ENCODE results near the gene LYST. TPM values are rescaled to one million over a fixed set of nuclear protein-coding genes. Genes with fewer than 3 reads are reported as not detected.
"Not testable (repeated sequence)": the region's sequence is repeated elsewhere in the genome, so short reads cannot be mapped to it uniquely, and the experiment has no call there.

LYST gene, protein sequence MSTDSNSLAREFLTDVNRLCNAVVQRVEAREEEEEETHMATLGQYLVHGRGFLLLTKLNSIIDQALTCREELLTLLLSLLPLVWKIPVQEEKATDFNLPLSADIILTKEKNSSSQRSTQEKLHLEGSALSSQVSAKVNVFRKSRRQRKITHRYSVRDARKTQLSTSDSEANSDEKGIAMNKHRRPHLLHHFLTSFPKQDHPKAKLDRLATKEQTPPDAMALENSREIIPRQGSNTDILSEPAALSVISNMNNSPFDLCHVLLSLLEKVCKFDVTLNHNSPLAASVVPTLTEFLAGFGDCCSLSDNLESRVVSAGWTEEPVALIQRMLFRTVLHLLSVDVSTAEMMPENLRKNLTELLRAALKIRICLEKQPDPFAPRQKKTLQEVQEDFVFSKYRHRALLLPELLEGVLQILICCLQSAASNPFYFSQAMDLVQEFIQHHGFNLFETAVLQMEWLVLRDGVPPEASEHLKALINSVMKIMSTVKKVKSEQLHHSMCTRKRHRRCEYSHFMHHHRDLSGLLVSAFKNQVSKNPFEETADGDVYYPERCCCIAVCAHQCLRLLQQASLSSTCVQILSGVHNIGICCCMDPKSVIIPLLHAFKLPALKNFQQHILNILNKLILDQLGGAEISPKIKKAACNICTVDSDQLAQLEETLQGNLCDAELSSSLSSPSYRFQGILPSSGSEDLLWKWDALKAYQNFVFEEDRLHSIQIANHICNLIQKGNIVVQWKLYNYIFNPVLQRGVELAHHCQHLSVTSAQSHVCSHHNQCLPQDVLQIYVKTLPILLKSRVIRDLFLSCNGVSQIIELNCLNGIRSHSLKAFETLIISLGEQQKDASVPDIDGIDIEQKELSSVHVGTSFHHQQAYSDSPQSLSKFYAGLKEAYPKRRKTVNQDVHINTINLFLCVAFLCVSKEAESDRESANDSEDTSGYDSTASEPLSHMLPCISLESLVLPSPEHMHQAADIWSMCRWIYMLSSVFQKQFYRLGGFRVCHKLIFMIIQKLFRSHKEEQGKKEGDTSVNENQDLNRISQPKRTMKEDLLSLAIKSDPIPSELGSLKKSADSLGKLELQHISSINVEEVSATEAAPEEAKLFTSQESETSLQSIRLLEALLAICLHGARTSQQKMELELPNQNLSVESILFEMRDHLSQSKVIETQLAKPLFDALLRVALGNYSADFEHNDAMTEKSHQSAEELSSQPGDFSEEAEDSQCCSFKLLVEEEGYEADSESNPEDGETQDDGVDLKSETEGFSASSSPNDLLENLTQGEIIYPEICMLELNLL (N-terminal part only)
- 10 to 100 TPM in 4 of 5 donors, 1 to 10 TPM in 1; 7.0 to 14.2 (median 12.0) TPM for polyA plus RNA-seq (ENCODE audit: insufficient read depth in 1 of 5, insufficient read length in 5 of 5, low replicate concordance in 1 of 5)
- long read RNA-seq, donor 1, partial matches to known transcripts = 0 of 1 reads
- long read RNA-seq, donor 1, other reads (novel, unspliced or antisense) = 0 of 1 reads
- long read RNA-seq, donor 2 = 0 reads
- long read RNA-seq, donor 3 = 0 reads
- long read RNA-seq, donor 4 = 0 reads
- long read RNA-seq, donor 5, partial matches to known transcripts = 5 of 5 reads
- long read RNA-seq, donor 5, other reads (novel, unspliced or antisense) = 0 of 5 reads
- long read RNA-seq, donor 6, partial matches to known transcripts = 0 of 1 reads
- long read RNA-seq, donor 6, other reads (novel, unspliced or antisense) = 0 of 1 reads
- long read RNA-seq, donor 7, partial matches to known transcripts = 9 of 9 reads
- long read RNA-seq, donor 7, other reads (novel, unspliced or antisense) = 0 of 9 reads
- long read RNA-seq, donor 8 = 0 reads

DNA sequence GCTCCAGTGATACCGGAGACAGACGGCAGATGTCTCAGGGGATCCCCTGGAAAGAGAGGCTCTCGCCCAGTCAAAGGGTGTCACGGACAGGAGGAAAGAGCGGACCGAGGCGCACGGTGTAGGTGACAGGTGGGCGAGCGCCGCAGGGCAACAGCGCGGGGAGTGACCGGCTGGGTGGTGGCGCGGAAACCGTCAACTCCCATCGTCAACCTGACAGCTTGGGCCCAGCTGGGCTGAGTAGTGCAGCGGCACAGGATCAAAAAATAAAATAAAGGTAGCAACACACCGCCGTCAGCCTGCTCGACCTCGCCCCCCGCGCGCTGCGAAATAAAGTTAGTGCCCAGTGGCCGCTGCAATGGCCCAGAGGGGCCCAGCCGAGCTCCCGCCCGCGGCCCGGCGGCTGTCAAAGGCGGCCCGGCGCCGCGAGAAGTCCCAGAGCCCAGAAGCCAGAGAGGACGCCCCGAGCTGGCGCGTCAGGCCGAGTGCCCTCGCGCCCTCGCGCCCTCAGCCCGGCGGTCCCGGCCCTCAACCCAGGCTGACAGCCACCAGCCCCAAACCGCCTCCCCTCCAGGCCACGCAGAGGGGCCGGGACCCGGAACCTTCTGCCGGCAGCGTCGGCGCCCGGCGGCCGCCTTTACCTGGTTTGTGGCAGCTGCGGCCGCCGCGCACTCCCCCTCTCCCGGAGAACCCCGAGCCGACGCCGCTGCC is at the start of gene LYST:
TSS of gene LYST (minus strand) at position 702 of the 708 bp plus-strand sequence. CDS start 36,489 bp downstream, outside the sequence.
- DNase-seq = peak; percentile 33 to 39

DNA sequence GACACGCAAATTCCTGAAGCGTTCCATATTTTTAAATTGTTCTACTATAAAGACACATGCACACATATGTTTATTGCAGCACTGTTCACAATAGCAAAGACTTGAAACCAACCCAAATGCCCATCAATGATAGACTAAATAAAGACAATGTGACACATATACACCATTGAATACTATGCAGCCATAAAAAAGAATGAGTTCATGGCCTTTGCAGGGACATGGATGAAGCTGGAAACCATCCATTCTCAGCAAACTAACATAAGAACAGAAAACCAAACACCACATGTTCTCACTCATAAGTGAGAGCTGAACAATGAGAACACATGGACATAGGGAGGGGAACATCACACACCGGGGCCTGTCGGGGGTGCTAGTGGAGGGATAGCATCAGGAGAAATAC is 48.8 kb upstream of the LYST start:
- DNase-seq = not testable (repeated sequence)

DNA sequence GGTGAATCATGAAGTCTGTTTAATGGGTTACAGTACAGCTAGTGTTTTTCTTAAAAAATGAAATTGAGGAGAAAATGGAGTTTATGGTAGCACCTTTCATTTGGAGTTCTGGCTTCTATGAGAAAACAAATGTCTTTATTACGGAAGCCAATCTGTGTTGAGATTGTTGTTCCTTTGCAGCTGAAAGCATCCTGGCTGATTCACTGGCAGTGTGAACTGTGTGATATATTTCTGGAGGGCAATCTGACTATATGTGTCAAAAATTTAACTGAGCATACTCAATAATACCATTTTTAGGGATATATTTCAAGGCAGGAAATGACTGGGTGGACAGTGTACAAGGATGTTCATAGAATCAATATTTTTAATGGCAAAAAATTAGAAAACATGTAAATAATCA is 46.6 kb upstream of the LYST start:
- DNase-seq = no peak

DNA sequence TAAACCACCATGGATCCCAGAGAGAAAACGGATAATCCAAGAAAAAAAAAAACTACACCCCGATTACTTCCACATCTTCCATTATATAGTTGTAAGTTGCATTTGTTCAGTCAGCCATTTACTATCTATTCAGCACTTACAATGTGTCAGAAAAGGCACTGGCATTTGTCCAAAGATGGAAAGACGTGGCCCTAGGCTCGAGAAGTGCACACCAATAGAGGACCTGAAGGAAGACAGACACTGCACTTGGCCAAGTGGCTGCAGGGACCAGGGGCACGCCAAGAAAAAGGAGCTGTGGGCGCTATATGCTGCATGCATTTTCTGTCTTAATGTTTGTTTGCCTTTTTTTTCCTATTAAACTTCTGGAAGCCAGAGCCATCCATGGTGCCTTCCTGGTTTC is 45.2 kb upstream of the LYST start:
- DNase-seq = no peak

DNA sequence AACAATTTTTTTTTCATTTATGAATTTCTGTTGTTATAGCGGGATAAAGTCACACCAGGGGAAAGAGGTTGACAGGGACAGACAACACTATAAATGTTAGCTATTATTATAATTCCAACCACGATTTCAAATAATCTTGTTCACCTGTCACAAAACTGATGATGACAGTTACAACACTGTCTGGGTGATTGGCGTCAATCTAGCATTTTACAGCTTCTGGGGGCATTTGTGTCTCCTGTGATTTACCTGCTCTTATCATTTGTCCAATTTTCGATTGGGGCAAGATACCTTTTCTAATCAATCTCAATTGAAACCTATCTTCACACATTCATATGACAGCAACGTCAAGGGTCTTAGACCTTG is 44.6 kb upstream of the LYST start:
- no peak for DNase-seq

DNA sequence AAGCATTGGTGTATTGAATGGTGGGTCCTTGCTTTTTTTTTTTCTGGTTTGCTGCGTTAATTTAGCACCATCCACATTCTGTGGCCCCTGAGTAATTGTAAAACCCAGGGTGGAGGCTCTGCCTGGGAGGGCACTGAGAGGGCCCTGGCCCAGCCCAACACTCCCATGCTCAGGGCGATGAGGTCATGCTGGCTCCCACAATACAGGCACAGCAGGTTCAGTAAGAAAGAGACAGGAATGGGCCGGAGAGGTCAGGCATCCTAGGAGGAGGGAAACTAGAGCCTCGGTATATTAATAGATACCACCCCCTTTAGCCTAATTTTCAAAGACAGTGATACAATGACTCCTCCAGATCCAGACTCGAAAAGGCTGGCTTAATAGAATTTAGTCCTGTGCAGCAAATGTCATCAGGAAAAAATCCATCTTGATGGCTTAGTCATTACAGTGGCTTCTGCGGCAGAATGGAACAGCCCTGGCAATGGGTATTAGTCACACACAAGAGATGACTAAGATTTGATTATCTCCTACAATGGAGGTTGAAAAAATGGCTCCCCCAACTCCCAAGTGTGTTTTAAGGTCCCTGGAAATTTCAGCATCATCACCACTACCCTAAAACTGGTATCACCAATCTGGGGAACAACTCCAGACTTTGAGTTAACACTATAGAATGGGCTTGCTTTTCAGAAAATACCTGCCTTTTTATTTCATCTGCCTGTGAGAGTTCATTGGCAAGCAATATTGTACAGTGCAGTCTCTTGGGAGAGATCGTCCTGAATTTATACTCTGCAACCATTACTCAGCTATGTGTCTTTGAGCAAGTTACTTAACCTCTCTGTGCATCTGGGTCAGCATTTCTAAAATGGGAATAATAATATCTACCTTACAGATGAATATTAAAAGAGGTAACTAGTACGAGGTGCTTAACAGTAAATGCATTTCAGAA is 43.9 kb upstream of the LYST start:
- no peak for DNase-seq

DNA sequence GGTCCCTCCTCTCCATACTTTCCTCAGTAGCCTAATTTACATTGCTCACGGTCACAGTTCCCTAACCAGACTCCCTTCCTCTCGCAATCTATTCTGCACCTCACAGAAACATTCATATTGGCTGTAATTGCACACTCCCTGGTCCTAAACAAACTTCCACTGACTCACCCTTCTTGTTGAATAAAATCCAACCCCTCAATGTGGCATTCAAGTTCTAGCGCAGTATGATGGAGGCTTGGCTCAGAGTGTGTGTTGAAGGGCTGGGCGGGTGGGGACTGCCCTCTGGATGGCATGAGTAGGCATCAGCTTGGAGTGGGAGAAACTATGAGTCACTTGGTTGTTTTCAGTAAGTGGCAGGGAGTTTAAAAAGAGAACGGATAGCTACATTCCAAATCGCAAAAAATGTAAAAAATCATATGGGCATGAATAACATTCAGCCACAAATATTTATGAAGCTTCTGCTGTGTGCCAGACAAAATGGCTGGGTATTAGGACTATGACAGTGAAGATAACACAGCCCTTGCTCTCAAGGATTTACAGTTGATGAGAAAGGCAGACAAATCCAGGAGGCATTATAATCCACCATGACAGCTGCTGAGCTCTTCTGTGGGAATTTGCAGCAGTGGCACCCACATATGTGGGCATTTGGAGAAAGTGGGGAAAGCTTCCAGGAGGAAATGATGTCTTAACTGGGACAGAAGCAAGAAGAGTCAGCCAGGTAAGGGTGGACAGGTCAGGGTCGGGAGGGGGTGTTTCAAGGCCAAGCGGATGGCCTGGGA is 42.2 kb upstream of the LYST start:
- no peak for DNase-seq

DNA sequence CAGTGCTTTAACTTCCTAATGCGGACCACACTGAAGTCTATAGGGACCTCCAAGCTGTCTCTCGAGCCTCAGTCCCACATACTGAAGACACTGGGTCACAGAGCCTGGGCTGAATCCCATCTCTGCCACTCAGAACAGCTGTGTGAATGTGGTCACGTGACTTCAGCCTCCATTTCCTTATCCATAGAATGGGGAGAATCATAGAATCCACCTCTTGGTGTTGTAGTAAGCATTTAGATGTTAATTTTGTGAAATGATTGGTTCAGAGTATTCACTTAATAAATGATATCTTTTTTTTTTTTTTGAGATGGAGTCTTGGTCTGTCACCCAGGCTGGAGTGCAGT is 41.2 kb upstream of the LYST start:
- DNase-seq = no peak

DNA sequence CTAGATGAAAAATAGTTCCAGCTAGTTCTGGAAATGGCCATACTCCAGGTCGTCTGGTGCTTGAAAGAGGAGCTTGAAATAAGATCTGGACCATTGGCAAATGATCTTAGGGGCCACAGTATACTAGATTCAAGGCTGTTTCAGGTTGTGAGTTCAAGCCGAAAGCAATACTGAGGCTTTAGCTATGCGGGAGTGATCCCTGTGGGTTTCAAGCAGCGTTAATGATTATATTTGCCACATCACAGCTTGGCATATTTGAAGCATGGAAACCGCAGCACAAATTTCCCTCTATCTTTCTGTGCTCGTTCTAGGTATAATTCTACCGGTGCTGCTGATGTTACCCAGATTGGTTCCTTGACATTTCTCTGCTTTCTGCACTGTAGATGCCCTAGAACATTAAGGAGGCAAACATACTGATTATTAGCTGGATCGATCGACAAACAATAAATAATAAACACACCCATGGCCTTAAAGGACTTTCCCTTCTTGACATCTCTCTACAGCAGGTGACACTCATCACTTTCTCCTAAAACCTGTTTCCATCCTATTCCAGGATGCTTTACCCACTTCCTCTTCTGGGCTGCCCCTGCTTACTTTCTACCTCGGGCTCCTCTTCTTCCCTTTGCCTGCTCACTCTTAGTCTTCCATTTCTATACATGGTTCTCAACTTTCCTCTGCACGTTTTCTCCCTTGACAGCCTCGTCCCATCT is 40.6 kb upstream of the LYST start:
- no peak for DNase-seq

DNA sequence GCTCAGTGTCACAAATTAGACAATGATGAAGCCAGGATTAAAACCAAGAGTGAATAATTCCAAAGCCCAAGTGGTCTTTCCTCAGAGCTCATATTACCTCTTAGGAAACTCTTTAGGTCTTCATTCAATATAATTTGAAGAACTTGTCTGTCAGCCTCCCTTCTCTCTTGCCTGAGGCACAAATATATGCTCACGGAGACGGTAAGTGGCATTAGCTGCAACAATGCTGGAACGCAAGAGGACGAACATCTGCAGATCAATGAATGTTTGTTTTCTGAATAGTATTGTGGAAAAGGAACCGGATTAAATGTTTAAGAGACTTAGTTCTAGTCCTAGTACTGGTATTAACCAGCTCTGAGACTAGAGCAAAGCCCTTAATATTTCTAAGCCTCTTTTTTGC is 39.7 kb upstream of the LYST start:
- no peak for DNase-seq

DNA sequence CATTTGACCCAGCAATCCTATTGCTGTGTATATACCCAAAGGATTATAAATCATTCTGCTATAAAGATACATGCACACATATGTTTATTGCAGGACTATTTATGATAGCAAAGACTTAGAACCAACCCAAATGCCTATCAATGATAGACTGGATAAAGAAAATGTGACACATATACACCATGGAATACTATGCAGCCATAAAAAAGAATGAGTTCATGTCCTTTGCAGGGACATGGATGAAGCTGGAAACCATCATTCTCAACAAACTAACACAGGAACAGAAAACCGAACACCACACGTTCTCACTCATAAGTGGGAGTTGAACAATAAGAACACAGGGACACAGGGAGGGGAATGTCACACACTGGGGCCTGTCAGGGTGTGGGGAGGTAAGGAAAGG is 37.1 kb upstream of the LYST start:
- not testable (repeated sequence) for DNase-seq

DNA sequence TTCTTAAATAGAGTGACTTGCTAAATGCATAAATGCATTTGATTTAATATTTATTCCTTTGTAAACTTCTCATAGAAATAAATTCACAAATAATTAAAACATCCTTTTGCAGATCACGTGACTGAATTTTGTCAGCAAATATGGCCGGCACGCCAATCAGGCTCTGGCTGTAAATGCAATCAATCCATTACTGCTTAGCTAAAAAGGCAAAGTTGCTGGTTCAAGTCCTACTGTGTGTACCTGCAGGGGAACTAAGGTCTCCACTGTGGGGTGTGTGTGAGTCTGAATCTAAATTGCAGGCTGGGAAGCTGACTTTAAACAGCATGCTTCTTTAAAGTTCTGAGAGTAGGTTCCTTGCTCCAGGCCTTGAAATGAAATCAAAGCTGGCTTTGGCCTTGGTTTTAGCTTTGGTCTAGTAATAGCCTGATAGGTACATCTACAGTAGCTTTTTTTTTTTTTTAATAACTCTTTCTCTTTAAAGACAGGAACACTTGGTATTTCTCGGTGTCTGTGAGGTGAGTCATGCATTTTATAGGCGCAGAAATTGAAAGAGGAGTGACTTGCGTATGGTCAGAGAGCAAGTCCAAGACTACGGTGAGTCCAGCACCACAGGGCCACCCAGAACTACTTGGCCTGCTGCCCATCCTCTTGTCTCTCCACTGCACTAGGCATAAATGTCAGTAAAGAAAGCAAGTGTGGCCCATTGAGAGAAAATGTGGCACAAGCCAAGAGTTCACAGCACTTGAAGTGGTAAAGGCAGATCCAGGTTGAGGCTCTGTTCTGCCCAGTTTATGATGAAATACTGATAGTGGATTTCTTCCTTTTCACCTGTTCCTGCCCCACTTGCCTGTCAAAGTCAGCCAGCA is 36.2 kb upstream of the LYST start:
- DNase-seq = no peak

DNA sequence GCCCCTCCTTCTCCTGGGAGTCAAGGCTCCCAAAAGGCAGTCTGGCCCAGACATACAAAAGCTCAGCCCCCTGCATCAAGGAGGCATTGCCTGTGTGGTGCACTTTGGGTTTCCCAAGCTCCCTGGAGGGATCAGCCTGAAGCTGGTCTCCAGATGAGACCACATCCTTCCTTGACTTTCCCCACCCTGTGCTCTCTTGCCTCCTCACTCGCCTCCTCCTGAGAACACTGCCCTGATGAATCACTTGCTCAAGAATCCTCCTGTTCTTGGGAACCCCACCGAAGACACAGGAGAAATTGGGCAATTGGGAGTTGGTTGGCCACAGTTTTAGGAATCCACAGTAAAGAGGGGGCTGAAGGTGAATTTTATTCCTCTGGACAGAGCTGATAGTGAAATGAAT is 34.8 kb upstream of the LYST start:
- DNase-seq = no peak

DNA sequence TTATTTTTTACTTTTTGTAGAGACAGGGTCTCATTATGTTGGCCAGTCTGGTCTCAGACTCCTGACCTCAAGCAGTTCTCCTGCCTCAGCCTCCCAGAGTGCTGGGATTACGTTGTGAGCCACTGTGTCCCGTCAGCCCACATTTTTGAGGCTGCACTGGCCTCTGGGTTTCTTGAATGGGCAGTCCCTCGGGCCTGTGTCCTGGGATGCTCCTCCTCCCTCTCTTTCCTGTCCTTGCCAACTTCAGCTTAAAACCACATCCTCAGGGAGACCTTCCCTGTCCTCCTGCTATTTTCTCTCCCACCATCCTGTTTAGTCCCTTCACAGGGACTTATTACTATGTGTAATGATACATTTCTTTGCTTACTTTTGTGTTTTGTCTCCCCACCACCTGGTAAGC is 31.4 kb upstream of the LYST start:
- DNase-seq = no peak

DNA sequence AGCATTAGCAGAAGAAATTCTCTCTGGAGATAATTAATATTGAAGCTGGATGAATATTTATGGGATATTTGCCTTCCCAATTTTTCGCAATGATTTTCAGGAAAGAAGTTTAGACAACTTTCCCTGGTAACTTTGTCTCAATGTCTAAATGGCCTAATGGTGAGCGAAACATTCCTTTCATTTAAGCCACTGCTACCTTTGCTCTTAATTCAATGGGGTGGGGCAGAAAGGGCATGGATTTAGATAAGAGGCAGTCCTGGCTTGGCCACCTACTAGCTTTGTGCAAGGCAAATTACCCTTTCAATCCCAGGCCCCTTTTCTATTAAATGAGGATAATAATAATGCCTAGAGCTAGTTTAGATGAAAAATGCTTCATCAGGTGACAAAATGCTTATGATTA is 27.1 kb upstream of the LYST start:
- no peak for DNase-seq

DNA sequence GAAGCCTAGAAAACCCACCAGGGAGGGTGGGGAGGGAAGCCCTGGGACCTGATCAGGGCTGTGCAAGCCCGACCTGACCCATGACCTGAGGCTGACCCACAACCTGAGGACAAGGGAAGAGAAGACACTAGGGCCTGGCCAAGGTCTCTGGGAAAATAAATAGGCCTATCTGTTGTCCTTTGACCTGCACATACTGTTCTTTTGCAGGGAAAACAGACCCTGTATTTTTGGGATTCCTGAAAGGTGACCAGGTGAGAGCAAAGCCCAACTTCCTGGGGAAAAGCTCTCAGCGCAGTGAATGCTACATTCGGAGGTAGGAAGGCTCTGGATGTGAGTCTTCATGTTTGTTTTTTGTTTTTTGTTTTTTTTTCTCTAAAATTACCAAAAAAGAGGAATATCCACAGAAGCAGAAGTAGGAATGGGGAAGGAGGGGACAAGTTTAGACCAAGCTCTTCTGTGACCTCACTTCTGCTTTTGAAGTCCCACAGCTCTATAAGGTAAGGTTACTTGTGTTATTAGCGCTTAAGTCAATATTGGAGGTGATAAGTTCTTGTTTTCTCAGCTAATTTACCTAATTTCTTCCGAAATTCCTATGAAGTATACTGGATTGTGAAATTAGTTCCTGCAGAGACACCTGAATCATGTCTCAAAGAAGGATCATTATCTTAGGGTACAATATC is 26.2 kb upstream of the LYST start:
- DNase-seq = no peak

All from right lung (tissue), 10 donors.